Measurements from ENCODE around the gene MAD1L1.
"Not testable (repeated sequence)": the region's sequence is repeated elsewhere in the genome, so short reads cannot be mapped to it uniquely, and the experiment has no call there.

MAD1L1 gene

DNA sequence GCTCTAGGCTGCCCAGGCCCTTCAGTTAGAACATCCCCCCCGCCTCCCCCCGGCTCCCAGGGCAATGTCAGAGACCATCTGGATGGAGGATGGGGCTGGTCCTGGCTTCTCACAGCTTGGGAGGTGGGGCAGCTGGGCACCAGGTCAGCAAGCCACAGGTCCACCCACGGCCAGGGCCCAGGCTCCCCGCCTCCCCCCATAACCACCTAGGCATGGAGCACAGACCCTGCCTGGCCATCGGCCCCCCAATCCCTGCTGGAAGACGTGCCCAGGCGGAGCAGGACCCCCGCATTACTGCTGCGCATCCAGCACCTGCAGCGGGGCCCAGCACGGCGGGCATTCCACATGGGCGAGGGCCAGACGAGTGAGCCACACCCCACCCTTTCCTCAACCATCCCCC is 393.0 kb downstream of the MAD1L1 start:
- TF ChIP-seq, protein P1, sequence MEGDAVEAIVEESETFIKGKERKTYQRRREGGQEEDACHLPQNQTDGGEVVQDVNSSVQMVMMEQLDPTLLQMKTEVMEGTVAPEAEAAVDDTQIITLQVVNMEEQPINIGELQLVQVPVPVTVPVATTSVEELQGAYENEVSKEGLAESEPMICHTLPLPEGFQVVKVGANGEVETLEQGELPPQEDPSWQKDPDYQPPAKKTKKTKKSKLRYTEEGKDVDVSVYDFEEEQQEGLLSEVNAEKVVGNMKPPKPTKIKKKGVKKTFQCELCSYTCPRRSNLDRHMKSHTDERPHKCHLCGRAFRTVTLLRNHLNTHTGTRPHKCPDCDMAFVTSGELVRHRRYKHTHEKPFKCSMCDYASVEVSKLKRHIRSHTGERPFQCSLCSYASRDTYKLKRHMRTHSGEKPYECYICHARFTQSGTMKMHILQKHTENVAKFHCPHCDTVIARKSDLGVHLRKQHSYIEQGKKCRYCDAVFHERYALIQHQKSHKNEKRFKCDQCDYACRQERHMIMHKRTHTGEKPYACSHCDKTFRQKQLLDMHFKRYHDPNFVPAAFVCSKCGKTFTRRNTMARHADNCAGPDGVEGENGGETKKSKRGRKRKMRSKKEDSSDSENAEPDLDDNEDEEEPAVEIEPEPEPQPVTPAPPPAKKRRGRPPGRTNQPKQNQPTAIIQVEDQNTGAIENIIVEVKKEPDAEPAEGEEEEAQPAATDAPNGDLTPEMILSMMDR (IDR thresholded peaks at IDR 0.05; ENCODE audit: low read depth, low read length): no peak
- Histone ChIP-seq H3K4me3 (ENCODE audit: low read depth, low read length) (no peak overlapping the region), H3K27me3 (no peaks in the 10 kb centered on the region), H3K9me3 (no peaks in the 10 kb centered on the region), H3K4me1 (peaks cover 8% of the 10 kb centered on the region), H3K36me3 (no peaks in the 10 kb centered on the region)
- peak; percentile 12 for DNase-seq

DNA sequence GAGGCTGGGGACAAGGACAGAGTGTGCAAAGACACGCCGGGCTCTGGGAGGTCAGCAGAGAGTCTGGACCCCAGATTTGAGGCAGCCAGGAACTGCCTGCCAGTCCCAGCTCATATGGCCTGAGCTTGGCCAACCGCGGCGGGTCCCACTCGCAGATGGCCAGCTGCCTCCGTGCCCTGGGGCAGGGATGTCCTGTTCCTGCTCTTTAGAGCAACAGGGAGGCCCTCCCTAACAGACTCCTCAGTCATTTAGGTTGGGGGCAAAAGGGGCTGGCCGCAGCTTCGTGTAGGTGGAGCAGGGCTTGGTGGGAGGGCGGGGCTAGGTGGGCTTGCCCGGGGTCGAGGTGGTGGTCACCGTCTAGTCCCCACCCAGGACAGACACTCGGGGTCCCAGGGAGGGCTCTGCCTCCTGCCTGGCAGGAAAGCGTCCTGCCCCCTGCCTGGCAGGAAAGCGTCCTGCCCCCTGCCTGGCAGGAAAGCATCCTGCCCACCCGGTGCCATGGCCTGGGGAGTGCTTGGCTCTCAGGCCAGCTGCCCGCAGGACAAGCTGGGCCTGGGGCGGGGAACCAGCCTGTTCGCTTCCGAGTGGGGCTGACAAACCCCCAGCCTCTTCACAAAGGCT is 393.7 kb downstream of the MAD1L1 start:
- H3K4me1 ChIP-seq; H3K27me3 ChIP-seq; H3K36me3 ChIP-seq; H3K9me3 ChIP-seq; H3K4me3 ChIP-seq (ENCODE audit: low read depth, low read length): not testable (repeated sequence)
- DNase-seq: peak; percentile 37

DNA sequence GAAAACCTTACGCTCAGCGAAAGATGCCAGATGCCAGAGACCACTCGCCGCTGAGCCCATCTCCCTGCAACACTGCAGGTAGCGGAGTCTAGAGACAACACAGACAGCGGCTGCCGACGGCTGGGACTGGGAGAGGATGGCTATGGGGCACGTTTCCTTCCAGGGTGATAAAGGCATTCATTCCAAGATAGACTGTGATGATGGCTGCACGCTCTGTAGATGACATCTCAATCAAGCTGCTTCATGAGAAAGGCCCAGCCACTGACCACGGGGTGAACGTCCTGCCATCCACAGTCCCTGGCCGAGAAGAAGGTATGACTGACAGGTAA is 394.2 kb downstream of the MAD1L1 start:
- not testable (repeated sequence) for H3K4me3 ChIP-seq (ENCODE audit: low read depth, low read length)

DNA sequence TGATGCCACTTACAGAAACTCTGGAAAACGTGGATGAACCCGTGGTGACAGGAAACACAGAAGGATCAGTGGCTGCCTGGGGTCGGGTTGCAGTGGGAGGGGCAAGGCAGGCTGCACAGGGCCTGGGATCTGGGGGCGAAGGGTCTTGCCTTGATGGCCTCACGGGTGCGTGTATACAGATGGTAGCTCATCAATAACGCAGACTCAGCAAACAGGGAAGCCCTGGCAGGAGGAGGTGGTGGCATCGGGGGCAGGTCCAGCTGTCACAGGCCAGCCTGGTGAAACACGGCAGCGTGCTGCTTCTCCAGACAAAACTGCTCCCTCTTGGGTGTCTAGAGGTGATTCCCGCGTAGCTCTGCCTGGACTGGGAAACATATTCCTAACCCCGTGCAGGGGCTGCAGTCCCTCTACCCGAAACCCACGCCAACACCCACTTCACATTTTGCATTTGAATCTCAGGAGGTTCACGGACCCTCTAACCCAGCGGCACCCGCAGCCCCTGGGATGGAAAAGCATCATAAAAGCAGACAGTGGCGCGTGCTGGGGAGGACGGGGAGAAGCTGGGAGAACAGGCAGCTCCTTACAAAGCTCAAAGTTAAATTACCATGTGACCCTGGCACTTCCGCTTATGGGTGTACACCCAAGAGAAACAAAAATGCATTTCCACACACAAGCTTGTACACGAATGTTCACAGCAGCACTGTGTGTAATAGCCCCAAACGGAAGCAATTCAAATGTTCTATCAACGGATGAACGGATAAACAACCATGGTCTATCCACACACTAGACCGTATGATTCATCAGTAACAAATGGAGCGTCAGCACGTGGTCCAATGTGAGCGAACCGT is 394.8 kb downstream of the MAD1L1 start:
- not testable (repeated sequence) for H3K4me1 ChIP-seq; H3K4me3 ChIP-seq (ENCODE audit: low read depth, low read length); H3K27me3 ChIP-seq; H3K9me3 ChIP-seq; DNase-seq; H3K36me3 ChIP-seq

More for the DNA sequence above, 394.2 kb downstream of the MAD1L1 start:
- not testable (repeated sequence) for H3K9me3 ChIP-seq, H3K36me3 ChIP-seq, H3K27me3 ChIP-seq, H3K4me1 ChIP-seq
- peak; percentile 10 for DNase-seq

DNA sequence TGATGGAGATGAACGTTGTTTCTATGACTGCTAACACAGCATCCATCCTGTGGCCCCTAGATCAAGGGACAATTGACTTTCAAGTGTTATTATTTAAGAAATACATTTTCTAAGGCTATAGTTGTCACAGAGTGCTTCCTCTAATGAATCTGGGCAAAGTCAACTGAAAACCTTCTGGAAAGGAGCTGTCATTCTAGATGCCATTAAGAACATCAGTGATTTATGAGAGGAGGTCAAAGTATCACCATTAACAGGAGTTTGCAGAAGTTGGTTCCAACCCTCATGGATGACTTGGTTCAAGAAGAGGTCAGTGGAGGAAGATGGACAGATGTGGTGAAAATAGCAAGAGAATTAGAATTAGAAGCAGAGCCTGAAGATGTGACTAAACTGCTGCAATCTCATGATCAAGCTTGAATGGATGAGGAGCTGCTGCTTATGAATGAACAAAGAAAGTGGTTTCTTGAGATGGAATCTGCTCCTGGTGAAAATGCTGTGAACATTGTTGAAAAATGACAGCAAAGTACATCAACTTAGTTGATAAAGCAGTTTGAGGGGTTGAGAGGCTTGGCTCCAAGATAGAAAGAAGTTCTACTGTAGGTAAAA is 400.7 kb downstream of the MAD1L1 start:
- not testable (repeated sequence) for H3K9me3 ChIP-seq; H3K4me3 ChIP-seq (ENCODE audit: low read depth, low read length); H3K27me3 ChIP-seq; DNase-seq; H3K36me3 ChIP-seq; H3K4me1 ChIP-seq

DNA sequence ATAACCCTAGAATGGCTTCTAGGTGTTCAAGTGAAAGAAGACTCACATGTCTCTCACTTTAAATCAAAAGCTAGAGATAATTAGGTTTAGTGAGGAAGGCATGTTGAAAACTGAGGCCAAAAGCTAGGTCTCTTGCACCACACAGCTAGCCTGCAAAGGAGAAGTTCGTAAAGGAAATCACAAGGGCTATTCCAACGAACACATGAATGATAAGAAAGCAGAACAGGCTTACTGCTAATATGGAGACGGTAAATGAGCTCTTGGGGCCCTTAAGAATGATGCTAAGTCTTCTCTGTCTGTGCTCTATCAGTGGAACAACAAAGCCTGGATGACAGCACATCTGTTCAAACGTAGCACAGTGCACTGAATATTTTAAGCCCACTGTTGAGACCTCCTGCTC is 401.3 kb downstream of the MAD1L1 start:
- DNase-seq; H3K27me3 ChIP-seq; H3K4me3 ChIP-seq (ENCODE audit: low read depth, low read length); H3K36me3 ChIP-seq; H3K9me3 ChIP-seq; H3K4me1 ChIP-seq: not testable (repeated sequence)

DNA sequence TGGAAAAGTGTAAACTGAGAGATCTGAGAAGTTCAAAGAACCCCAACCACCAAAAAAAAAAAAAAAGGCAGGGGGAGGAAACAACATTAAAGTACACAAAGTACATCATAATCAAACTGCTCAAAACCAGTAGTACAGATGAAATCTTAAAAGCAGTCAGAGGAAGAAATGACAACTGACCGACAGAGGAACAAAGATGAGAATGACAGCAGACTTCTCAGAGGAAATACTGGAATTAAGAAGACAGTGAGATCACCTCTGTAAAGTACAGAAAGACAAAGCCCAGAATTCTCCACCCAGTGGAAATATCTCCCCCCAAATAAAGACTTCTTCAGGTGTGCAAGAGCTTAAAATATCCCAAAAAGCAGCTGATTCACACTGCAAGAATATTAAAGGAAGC is 403.1 kb downstream of the MAD1L1 start:
- H3K36me3 ChIP-seq; H3K27me3 ChIP-seq; H3K4me1 ChIP-seq; H3K4me3 ChIP-seq (ENCODE audit: low read depth, low read length); DNase-seq; H3K9me3 ChIP-seq: not testable (repeated sequence)

DNA sequence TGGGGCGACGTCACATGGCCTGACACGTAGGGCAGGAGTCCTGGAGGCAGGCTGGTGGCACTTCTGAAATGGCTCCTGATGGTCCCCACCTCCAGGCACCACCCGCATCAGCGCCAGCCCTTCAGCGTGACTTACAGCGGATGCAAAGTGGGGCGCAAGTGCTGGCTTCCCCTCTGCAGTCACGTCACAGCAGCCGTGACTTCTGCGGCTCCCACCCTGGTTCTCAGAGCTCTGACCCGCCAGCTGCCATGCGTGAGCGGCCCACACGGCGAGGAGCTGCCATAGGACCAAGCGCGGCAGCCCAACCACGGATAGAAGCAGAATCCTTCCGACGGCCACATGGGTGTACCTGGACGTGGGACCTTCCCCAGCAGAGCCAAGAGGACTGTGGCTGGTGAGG is 403.6 kb downstream of the MAD1L1 start:
- DNase-seq: no peak
- H3K36me3 ChIP-seq: no peaks in the 10 kb centered on the region
- TF ChIP-seq, protein P1 (IDR thresholded peaks at IDR 0.05; ENCODE audit: low read depth, low read length): no peak
- H3K9me3 ChIP-seq: no peaks in the 10 kb centered on the region
- H3K4me1 ChIP-seq: no peaks in the 10 kb centered on the region
- no peaks in the 10 kb centered on the region for H3K27me3 ChIP-seq
- no peak overlapping the region for H3K4me3 ChIP-seq (ENCODE audit: low read depth, low read length)

DNA sequence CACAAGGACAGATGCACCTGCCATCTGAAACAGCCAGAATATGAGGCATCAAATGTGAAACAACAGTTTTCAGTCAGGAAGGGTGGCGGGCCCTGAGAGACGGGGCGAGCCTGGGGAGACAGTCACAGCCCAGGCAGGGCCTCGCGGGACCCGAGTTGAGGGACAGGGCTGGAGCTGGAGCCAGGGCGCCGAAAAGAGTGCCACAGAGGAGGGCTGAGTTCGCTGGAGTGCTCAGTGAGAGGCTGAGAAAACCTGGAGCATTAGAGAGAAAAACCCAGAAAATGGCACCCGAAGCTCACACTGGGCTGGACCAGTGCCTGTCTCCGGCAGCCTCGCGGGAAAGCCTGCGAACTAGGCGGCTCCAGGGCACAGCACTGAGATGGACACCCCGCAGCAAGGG is 404.6 kb downstream of the MAD1L1 start:
- not testable (repeated sequence) for DNase-seq; H3K27me3 ChIP-seq; H3K4me1 ChIP-seq; H3K4me3 ChIP-seq (ENCODE audit: low read depth, low read length); H3K36me3 ChIP-seq; H3K9me3 ChIP-seq

DNA sequence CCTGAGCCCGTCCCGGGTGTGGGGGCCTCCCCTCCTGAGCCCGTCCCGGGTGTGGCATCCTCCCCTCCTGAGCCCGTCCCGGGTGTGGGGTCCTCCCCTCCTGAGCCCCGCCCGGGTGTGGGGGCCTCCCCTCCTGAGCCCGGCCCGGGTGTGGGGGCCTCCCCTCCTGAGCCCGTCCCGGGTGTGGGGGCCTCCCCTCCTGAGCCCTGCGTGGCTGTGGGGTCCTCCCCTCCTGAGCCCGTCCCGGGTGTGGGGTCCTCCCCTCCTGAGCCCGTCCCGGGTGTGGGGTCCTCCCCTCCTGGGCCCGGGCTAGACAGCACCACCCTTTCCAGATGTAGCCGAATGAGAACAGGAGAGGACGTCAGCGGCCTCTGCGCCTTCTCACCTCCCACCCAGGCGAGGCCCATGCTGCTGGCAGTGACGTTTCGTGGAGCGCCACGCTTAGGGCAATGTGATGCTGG is 405.2 kb downstream of the MAD1L1 start:
- DNase-seq; H3K36me3 ChIP-seq; H3K4me1 ChIP-seq; H3K4me3 ChIP-seq (ENCODE audit: low read depth, low read length); H3K9me3 ChIP-seq; H3K27me3 ChIP-seq: not testable (repeated sequence)

DNA sequence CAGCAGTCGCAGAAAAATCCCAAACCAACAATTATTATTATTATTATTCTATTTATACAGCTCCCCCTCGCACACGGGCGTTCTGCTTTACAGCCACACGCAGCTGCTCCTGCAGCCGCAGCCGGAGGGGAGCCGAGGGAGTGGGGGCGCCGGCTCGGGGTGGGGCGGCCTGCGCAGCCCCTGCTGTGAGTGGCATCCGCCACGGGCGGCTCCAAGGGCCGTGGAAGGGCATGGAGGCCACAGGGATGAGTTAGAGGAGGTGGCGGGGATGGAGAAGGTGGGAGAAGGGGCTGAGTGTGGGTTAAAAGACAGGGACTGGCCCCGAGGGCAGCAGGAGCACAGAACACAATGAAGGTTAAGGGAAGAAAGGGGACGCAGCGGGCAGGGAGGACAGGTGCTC is 405.8 kb downstream of the MAD1L1 start:
- not testable (repeated sequence) for H3K36me3 ChIP-seq; H3K27me3 ChIP-seq; H3K9me3 ChIP-seq; DNase-seq; H3K4me1 ChIP-seq; H3K4me3 ChIP-seq (ENCODE audit: low read depth, low read length)

Measured in BE2C (cell line).